Islet of Langerhans (tissue), 1 donor: ENCODE measurements around the gene SLC6A14.

ENCODE experiments used
- FAIRE-seq: peaks from one replicate; lab custom pipeline; 2011; peaks lifted over from hg19 to GRCh38; lab: Jason Lieb, UNC

Gene SLC6A14, protein sequence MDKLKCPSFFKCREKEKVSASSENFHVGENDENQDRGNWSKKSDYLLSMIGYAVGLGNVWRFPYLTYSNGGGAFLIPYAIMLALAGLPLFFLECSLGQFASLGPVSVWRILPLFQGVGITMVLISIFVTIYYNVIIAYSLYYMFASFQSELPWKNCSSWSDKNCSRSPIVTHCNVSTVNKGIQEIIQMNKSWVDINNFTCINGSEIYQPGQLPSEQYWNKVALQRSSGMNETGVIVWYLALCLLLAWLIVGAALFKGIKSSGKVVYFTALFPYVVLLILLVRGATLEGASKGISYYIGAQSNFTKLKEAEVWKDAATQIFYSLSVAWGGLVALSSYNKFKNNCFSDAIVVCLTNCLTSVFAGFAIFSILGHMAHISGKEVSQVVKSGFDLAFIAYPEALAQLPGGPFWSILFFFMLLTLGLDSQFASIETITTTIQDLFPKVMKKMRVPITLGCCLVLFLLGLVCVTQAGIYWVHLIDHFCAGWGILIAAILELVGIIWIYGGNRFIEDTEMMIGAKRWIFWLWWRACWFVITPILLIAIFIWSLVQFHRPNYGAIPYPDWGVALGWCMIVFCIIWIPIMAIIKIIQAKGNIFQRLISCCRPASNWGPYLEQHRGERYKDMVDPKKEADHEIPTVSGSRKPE

GRCh38 chrX:116436358-116436816, at the start of gene SLC6A14:
Gene SLC6A14, plus strand, starts transcription at chrX:116436606. Its CDS starts 104 bp downstream, at chrX:116436710.
- FAIRE-seq: no peak

GRCh38 chrX:116395752-116396151, 40.7 kb upstream of the SLC6A14 start:
- FAIRE-seq: no peak

- no peak for FAIRE-seq
These were observed 36.7 kb upstream of the SLC6A14 start for GRCh38 chrX:116399681-116400080.

- FAIRE-seq: no peak
These were observed 27.2 kb upstream of the SLC6A14 start for GRCh38 chrX:116409219-116409618.

GRCh38 chrX:116413273-116413672, 23.1 kb upstream of the SLC6A14 start:
- FAIRE-seq: no peak

DNA sequence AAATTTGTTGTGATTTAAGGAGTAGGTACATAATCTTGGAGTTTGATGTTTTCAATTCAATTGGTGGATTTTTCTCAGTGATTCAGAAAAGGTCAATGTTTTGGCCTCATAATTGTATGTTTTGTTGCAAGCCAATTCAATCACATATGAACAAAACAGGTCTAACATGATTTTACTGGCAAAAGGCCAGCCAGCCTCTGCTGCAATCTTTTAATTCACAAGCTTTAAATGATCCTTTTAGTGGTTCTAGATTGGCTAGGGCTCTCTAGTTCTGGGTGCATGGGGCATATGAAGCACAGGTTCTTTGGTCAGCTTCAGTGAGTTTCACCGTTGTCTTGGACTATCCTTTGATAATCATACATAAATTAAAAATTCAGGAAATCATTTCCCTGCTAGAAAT, 19.2 kb upstream of the SLC6A14 start:
- no peak for FAIRE-seq

- no peak for FAIRE-seq
These were observed 18.4 kb upstream of the SLC6A14 start for GRCh38 chrX:116417968-116418367.

GRCh38 chrX:116427978-116428377, 8.4 kb upstream of the SLC6A14 start:
- FAIRE-seq: no peak

DNA sequence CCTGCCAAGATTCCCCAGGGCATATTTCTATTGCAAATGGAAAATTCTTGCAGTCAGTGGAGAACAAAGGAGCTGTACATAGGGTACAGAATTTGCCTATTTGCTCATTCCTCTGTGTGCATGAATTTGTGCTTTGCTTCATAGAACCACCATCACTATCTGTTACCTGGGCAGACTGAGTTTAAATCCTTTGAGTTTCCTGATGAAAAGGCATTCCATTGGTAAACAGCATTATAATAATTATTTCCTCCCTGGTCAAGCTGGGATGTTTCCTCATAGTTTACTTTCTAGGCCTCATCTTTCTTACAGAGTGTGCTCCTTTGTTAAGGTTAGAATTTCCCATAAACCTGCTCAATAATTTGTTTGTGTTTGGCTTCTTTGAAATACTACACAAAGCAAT, 809 bp upstream of the SLC6A14 start:
- no peak for FAIRE-seq

- FAIRE-seq: peak; percentile 49
These were observed 12.8 kb downstream of the SLC6A14 start for GRCh38 chrX:116449156-116449555.

- no peak for FAIRE-seq
These were observed 26.4 kb downstream of the SLC6A14 start, which contains the start of gene CT83 for GRCh38 chrX:116462822-116463221. Gene CT83, minus strand, starts transcription at chrX:116462976. Its CDS starts 120 bp downstream, at chrX:116462856.

- no peak for FAIRE-seq
These were observed 43.7 kb downstream of the SLC6A14 start for GRCh38 chrX:116480059-116480458.

GRCh38 chrX:116490104-116490503, 53.7 kb downstream of the SLC6A14 start:
- FAIRE-seq: peak; percentile 66

DNA sequence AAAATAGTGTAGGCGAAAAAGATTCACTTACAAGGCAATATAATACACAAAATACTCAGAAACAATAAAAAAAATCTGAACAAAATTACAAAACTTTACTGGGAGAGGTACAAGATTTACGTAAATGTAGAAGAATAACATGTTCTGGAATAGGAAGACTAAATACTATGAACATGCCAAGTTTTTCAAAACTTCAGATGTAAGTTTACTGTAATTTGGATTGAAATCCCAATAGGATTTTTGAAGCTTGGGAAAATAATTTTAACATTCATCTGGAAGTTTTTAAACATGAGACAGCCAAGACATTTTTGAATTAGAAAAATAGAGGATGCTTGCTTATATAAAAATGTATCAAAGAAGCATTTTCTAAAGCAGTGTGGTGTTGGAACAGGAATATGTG, 56.9 kb downstream of the SLC6A14 start:
- FAIRE-seq: no peak

GRCh38 chrX:116499780-116500179, 63.4 kb downstream of the SLC6A14 start:
- no peak for FAIRE-seq
